ENCODE data around the gene KLK6. TPM values are rescaled to one million over a fixed set of nuclear protein-coding genes. Genes with fewer than 3 reads are reported as not detected.

KLK6 gene
- total RNA-seq, 1 experiment from 2014 or later: not detected

- no peak for DNase-seq (ENCODE audit: low spot score)
- peaks cover 45% of the 10 kb centered on the region for H3K27me3 ChIP-seq (replicated peaks; ENCODE audit: insufficient read depth, low read depth, low read length, poor library complexity)
- BruUV-seq (replicated peaks): no TSS peak
- no peaks in the 10 kb centered on the region for H3K9me3 ChIP-seq (ENCODE audit: low read depth, low read length, poor library complexity, severe bottlenecking)
- intact Hi-C loops (cut with micrococcal nuclease; ENCODE audit: unreplicated experiment): no loop called here
- no peak overlapping the region for H3K27ac ChIP-seq (ENCODE audit: low read depth, low read length, poor library complexity, severe bottlenecking)
- H3K4me3 ChIP-seq (ENCODE audit: low read depth, low read length, poor library complexity, severe bottlenecking): no peak overlapping the region
- H3K4me1 ChIP-seq (ENCODE audit: insufficient read depth, low read length, poor library complexity, severe bottlenecking): no peaks in the 10 kb centered on the region
- no peaks in the 10 kb centered on the region for H3K36me3 ChIP-seq (ENCODE audit: insufficient read depth, low read length, poor library complexity, severe bottlenecking)
- CTCF ChIA-PET: no interaction called here
- POLR2A ChIA-PET (ENCODE audit: low non-redundant PET): no interaction called here
- no peak for TF ChIP-seq EZH2 (IDR thresholded peaks at IDR 0.05; ENCODE audit: borderline replicate concordance, low read depth, low read length, poor library complexity, severe bottlenecking)
- no peak for TF ChIP-seq CTCF (conservative IDR thresholded peaks at IDR 0.05; ENCODE audit: low read depth, low read length)
Measured at GRCh38 chr19:51006406-51006805, 37.0 kb upstream of the KLK6 start.

GRCh38 chr19:51005248-51005647, 35.9 kb upstream of the KLK6 start:
- BruUV-seq (replicated peaks): no TSS peak
- ChIA-PET CTCF (no interaction called here), POLR2A (ENCODE audit: low non-redundant PET) (no interaction called here)
- H3K27me3 ChIP-seq (replicated peaks; ENCODE audit: insufficient read depth, low read depth, low read length, poor library complexity): peaks cover 40% of the 10 kb centered on the region
- no peak for TF ChIP-seq EZH2 (IDR thresholded peaks at IDR 0.05; ENCODE audit: borderline replicate concordance, low read depth, low read length, poor library complexity, severe bottlenecking)
- no peak for TF ChIP-seq CTCF (conservative IDR thresholded peaks at IDR 0.05; ENCODE audit: low read depth, low read length)
- H3K4me1 ChIP-seq (ENCODE audit: insufficient read depth, low read length, poor library complexity, severe bottlenecking): no peaks in the 10 kb centered on the region
- H3K27ac ChIP-seq (ENCODE audit: low read depth, low read length, poor library complexity, severe bottlenecking): no peak overlapping the region
- H3K4me3 ChIP-seq (ENCODE audit: low read depth, low read length, poor library complexity, severe bottlenecking): no peak overlapping the region
- DNase-seq (ENCODE audit: low spot score): no peak
- no peaks in the 10 kb centered on the region for H3K9me3 ChIP-seq (ENCODE audit: low read depth, low read length, poor library complexity, severe bottlenecking)
- intact Hi-C loops (cut with micrococcal nuclease; ENCODE audit: unreplicated experiment): no loop called here
- H3K36me3 ChIP-seq (ENCODE audit: insufficient read depth, low read length, poor library complexity, severe bottlenecking): no peaks in the 10 kb centered on the region

GRCh38 chr19:51003316-51003715, 33.9 kb upstream of the KLK6 start:
- CTCF ChIA-PET: no interaction called here
- intact Hi-C loops (cut with micrococcal nuclease; ENCODE audit: unreplicated experiment): no loop called here
- H3K27ac ChIP-seq (ENCODE audit: low read depth, low read length, poor library complexity, severe bottlenecking): no peak overlapping the region

More at GRCh38 chr19:51003316-51003715, 33.9 kb upstream of the KLK6 start:
- DNase-seq (ENCODE audit: low spot score): no peak
- Histone ChIP-seq H3K9me3 (ENCODE audit: low read depth, low read length, poor library complexity, severe bottlenecking) (no peaks in the 10 kb centered on the region), H3K36me3 (ENCODE audit: insufficient read depth, low read length, poor library complexity, severe bottlenecking) (no peaks in the 10 kb centered on the region), H3K27me3 (replicated peaks; ENCODE audit: insufficient read depth, low read depth, low read length, poor library complexity) (peaks cover 24% of the 10 kb centered on the region), H3K4me1 (ENCODE audit: insufficient read depth, low read length, poor library complexity, severe bottlenecking) (no peaks in the 10 kb centered on the region), H3K4me3 (ENCODE audit: low read depth, low read length, poor library complexity, severe bottlenecking) (no peak overlapping the region)
- no peak for TF ChIP-seq CTCF (conservative IDR thresholded peaks at IDR 0.05; ENCODE audit: low read depth, low read length)
- no peak for TF ChIP-seq EZH2 (IDR thresholded peaks at IDR 0.05; ENCODE audit: borderline replicate concordance, low read depth, low read length, poor library complexity, severe bottlenecking)
- no TSS peak for BruUV-seq (replicated peaks)
- POLR2A ChIA-PET (ENCODE audit: low non-redundant PET): no interaction called here
